ENCODE results near the gene CNKSR3.
A peak's percentile ranks its signal among the peaks of the same experiment; 100 is the strongest.

CNKSR3 gene

GRCh38 chr6:154410619-154411072 is 99.8 kb downstream of the CNKSR3 start:
- peak in 1 of 5 donors; percentile 36 for DNase-seq

- DNase-seq: peak in 1 of 5 donors; percentile 1
Observed at GRCh38 chr6:154408891-154409500, 101.5 kb downstream of the CNKSR3 start.

- DNase-seq: no peak
Observed at GRCh38 chr6:154407440-154407839, 103.0 kb downstream of the CNKSR3 start.

GRCh38 chr6:154406869-154407268 is 103.6 kb downstream of the CNKSR3 start:
- DNase-seq: no peak

- no peak for DNase-seq
Observed at GRCh38 chr6:154406301-154406700, 104.2 kb downstream of the CNKSR3 start.

- DNase-seq: no peak
Observed at GRCh38 chr6:154404791-154405400, 105.6 kb downstream of the CNKSR3 start.

GRCh38 chr6:154403788-154404187 is 106.7 kb downstream of the CNKSR3 start:
- peak in 1 of 5 donors; percentile 6 for DNase-seq

GRCh38 chr6:154402081-154402780 is 108.3 kb downstream of the CNKSR3 start:
- no peak for DNase-seq

GRCh38 chr6:154399097-154399496 is 111.4 kb downstream of the CNKSR3 start:
- DNase-seq: no peak

- DNase-seq: no peak
Observed at GRCh38 chr6:154397491-154398195, 112.8 kb downstream of the CNKSR3 start.

GRCh38 chr6:154395878-154396277 is 114.6 kb downstream of the CNKSR3 start:
- no peak for DNase-seq

- no peak for DNase-seq
Observed at GRCh38 chr6:154395316-154395715, 115.2 kb downstream of the CNKSR3 start.

- no peak for DNase-seq
Observed at GRCh38 chr6:154394571-154394970, 115.9 kb downstream of the CNKSR3 start.

- DNase-seq: no peak
Observed at GRCh38 chr6:154390034-154390433, 120.5 kb downstream of the CNKSR3 start.

GRCh38 chr6:154388803-154389202 is 121.7 kb downstream of the CNKSR3 start:
- DNase-seq: no peak

GRCh38 chr6:154386848-154387717 is 123.4 kb downstream of the CNKSR3 start:
- no peak for DNase-seq

GRCh38 chr6:154384191-154384590 is 126.3 kb downstream of the CNKSR3 start:
- no peak for DNase-seq

- no peak for DNase-seq
Observed at GRCh38 chr6:154383273-154383672, 127.2 kb downstream of the CNKSR3 start.

GRCh38 chr6:154382740-154383139 is 127.7 kb downstream of the CNKSR3 start:
- no peak for DNase-seq

- no peak for DNase-seq
Observed at GRCh38 chr6:154381548-154381947, 128.9 kb downstream of the CNKSR3 start.

GRCh38 chr6:154380741-154381140 is 129.7 kb downstream of the CNKSR3 start:
- DNase-seq: no peak

GRCh38 chr6:154379585-154379984 is 130.9 kb downstream of the CNKSR3 start:
- no peak for DNase-seq

Data from T-helper 1 cell (primary cell).